SK-N-MC (cell line): ENCODE results near the gene ZNF407.

Source experiments
- EZH2 ChIP-seq: fragments of 200-600 bp; sonication (generic); IDR thresholded peaks from one replicate; pipeline ENCODE4 v1.6.1; 2017; ENCODE audit warnings: antibody characterized with exemption
- POLR2AphosphoS5 ChIP-seq: IDR thresholded peaks from 2 replicates; pipeline ENCODE4 v1.6.1; 2012; ENCODE audit warnings: mild to moderate bottlenecking, low read depth, low read length, borderline replicate concordance

- TF ChIP-seq POLR2AphosphoS5 (no peak), EZH2 (no peak)
Measured at GRCh38 chr18:74590671-74591070, 7.0 kb upstream of the ZNF407 start.
